Sigmoid colon (tissue), 4 donors: ENCODE data around the gene EFHC2.

Experiments used
- CTCF ChIP-seq, 4 experiments: fragments of 450-650 bp in 3 of 4; fragments of 200-600 bp in 1 of 4; IDR thresholded peaks; one replicate each; pipeline ENCODE4 v1.5.1; 2016 to 2019; ENCODE audit warnings: antibody characterized with exemption in 4 of 4, mild to moderate bottlenecking in 3 of 4, moderate library complexity in 2 of 4
- EP300 ChIP-seq, 4 donors: sonication (generic); formaldehyde crosslinking; IDR thresholded peaks; one replicate each; pipeline ENCODE4 v1.6.1; 2017; ENCODE audit warnings: antibody characterized with exemption in 4 of 4
- POLR2A ChIP-seq, 2 donors: fragments of 450-650 bp; IDR thresholded peaks; one replicate each; pipeline ENCODE4 v1.6.1; 2016; ENCODE audit warnings: antibody characterized with exemption in 2 of 2, mild to moderate bottlenecking in 2 of 2, moderate library complexity in 2 of 2
- POLR2AphosphoS5 ChIP-seq, 4 donors: sonication (generic); formaldehyde crosslinking; IDR thresholded peaks; one replicate each; pipeline ENCODE4 v1.6.1; 2017; ENCODE audit warnings: antibody characterized with exemption in 4 of 4

- TF ChIP-seq CTCF (IDR thresholded peaks at IDR 0.05) = no peak
- TF ChIP-seq POLR2AphosphoS5 (IDR thresholded peaks at IDR 0.05) = no peak
- no peak for TF ChIP-seq POLR2A (IDR thresholded peaks at IDR 0.05)
- TF ChIP-seq EP300 (IDR thresholded peaks at IDR 0.05) = no peak
Observed at GRCh38 chrX:44224760-44225159, 118.7 kb downstream of the EFHC2 start.
